Measurements from ENCODE around the gene RAD54L. TPM values are rescaled to one million over a fixed set of nuclear protein-coding genes. Genes with fewer than 3 reads are reported as not detected.
A peak's percentile ranks its signal among the peaks of the same experiment; 100 is the strongest.

Gene RAD54L
- total and polyA plus RNA-seq, 10 of the 15 experiments (the other 5 are each of a cell fraction or from before 2014, with no cell fraction given): 12.9 to 54.2 (median 23.6) TPM

GRCh38 chr1:46246548-46247435, 771 bp upstream of the RAD54L start (continued):
- TF ChIP-seq STAT1 (conservative IDR thresholded peaks at IDR 0.05) (0 out of 2 replicates have a peak, but pooled peaks have one; percentile 29), NR2C2 (IDR thresholded peaks at IDR 0.05; ENCODE audit: borderline replicate concordance, control insufficient read depth, insufficient read length, low read depth) (no peak), SPI1 (IDR thresholded peaks at IDR 0.05; ENCODE audit: borderline replicate concordance, insufficient read depth, low read depth, low read length) (0 out of 2 replicates have a peak, but pooled peaks have one; percentile 6), NFYB (IDR thresholded peaks at IDR 0.05; ENCODE audit: insufficient read depth, low read depth, low read length) (0 out of 2 replicates have a peak, but pooled peaks have one; percentile 21), EP300 (IDR thresholded peaks at IDR 0.05; ENCODE audit: borderline replicate concordance in 1 of 2, control insufficient read depth in 1 of 2, low read depth in 2 of 2, low read length in 2 of 2) (0 out of 4 replicates have a peak, but pooled peaks of 1 of the 2 experiments have one; percentile 4), ZNF207 (IDR thresholded peaks at IDR 0.05; ENCODE audit: borderline replicate concordance) (0 out of 2 replicates have a peak, but pooled peaks have one; percentile 42), CREB1 (IDR thresholded peaks at IDR 0.05; ENCODE audit: low read depth) (peak; percentile 28; the same call in 1 of the 2 replicates)

GRCh38 chr1:46248122-46248920, 758 bp downstream of the RAD54L start:
- TSS peak; percentile 59 for BruUV-seq (replicated peaks)
- DNase-seq (ENCODE audit: low read depth, low spot score) (no peak), FAIRE-seq (peak; percentile 18), ATAC-seq (peak; percentile 14)
- SMC1A ChIA-PET (ENCODE audit: uncharacterized antibody, unreplicated experiment): interaction anchor here (1.6 to 2.1 kb wide), 2 partner anchors 58 to 85 kb away, joined by 3 to 4 read pairs; no protein-coding TSS in a partner anchor
- peak overlapping the region; percentile 93 for H3K4me2 ChIP-seq (ENCODE audit: control insufficient read depth, insufficient read depth)
- CTCF ChIA-PET: interaction anchor here (0.6 to 2.1 kb wide), 5 partner anchors 10 to 150 kb away, joined by 3 to 9 read pairs (median 3); no protein-coding TSS in a partner anchor
- H3K79me2 ChIP-seq (ENCODE audit: control insufficient read depth, insufficient read depth, low read length): peaks cover 22% of the 10 kb centered on the region
- H4K20me1 ChIP-seq (ENCODE audit: control insufficient read depth, insufficient read depth): no peaks in the 10 kb centered on the region
- POLR2A ChIA-PET: interaction anchor here (0.6 to 1.3 kb wide), 2 partner anchors 62 to 333 kb away, joined by 3 read pairs; no protein-coding TSS in a partner anchor
- WGBS (ENCODE audit: insufficient coverage, insufficient replicate concordance, low lambda C conversion rate, missing lambda C conversion rate): 0% methylated on average over 7 of the region's 7 CpGs
- peak overlapping the region; percentile 96 for H3K4me3 ChIP-seq
- RAD21 ChIA-PET (ENCODE audit: unreplicated experiment): interaction anchor here (1.0 to 1.4 kb wide), 2 partner anchors 55 to 94 kb away, joined by 3 to 5 read pairs; partner anchors contain the start of genes LRRC41 and UQCRH
- in situ Hi-C loops (cut with MboI): no loop called here
- H2AFZ ChIP-seq (ENCODE audit: control insufficient read depth, low read depth, low read length): peak overlapping the region; percentile 85
- no peaks in the 10 kb centered on the region for H3K27me3 ChIP-seq (replicated peaks in 1 of 2; ENCODE audit: control insufficient read depth in 2 of 2, insufficient read depth in 2 of 2, low read length in 1 of 2)
- TF ChIP-seq CTCF (IDR thresholded peaks at IDR 0.05 in 2 of 3, conservative IDR thresholded peaks at IDR 0.05 in 1 of 3; ENCODE audit: control insufficient read depth in 2 of 3, extremely low read depth in 1 of 3, insufficient read depth in 1 of 3, low read depth in 3 of 3, low read length in 3 of 3) (0 out of 6 replicates have a peak, but pooled peaks of 1 of the 3 experiments have one; percentile 9), POLR2A (IDR thresholded peaks at IDR 0.05; ENCODE audit: low read depth, low read length) (0 out of 2 replicates have a peak, but pooled peaks have one; percentile 18), NR2F1 (conservative IDR thresholded peaks at IDR 0.05) (0 out of 2 replicates have a peak, but pooled peaks have one; percentile 16), KAT2A (conservative IDR thresholded peaks at IDR 0.05; ENCODE audit: control insufficient read depth, low read depth, low read length) (no peak), ATF7 (IDR thresholded peaks at IDR 0.05; ENCODE audit: low read depth) (no peak), ASH2L (IDR thresholded peaks at IDR 0.05; ENCODE audit: borderline replicate concordance, low read depth) (no peak), SRF (IDR thresholded peaks at IDR 0.05; ENCODE audit: low read depth in 2 of 2, low read length in 2 of 2) (0 out of 4 replicates have a peak, but pooled peaks of 1 of the 2 experiments have one; percentile 2), ZNF274 (IDR thresholded peaks at IDR 0.05; ENCODE audit: insufficient read depth, insufficient read length) (no peak), PML (IDR thresholded peaks at IDR 0.05; ENCODE audit: low read length) (0 out of 2 replicates have a peak, but pooled peaks have one; percentile 1)
- intact Hi-C loops (cut with micrococcal nuclease; ENCODE audit: unreplicated experiment): no loop called here
- no peaks in the 10 kb centered on the region for H3K9me3 ChIP-seq (replicated peaks; ENCODE audit: control insufficient read depth, insufficient read depth, low read length)
- peaks cover 1 to 7% of the 10 kb centered on the region in 2 experiments; a peak in 2 of 4 replicates for H3K36me3 ChIP-seq (ENCODE audit: control insufficient read depth in 2 of 2, insufficient read depth in 2 of 2, low read length in 1 of 2)
- H3K9ac ChIP-seq (ENCODE audit: control insufficient read depth, insufficient read depth, low read length): peak overlapping the region; percentile 81
- peaks cover 7% of the 10 kb centered on the region; the same call in 1 of the 2 replicates for H3K4me1 ChIP-seq (ENCODE audit: control insufficient read depth, insufficient read depth, low read length)
- H3K27ac ChIP-seq (ENCODE audit: control insufficient read depth, insufficient read depth): peak overlapping the region; percentile 84

Data from GM12878 (cell line).